GM21360 (cell line): Measurements from ENCODE around the gene LRP1B.
A peak's percentile ranks its signal among the peaks of the same experiment; 100 is the strongest.

Experiments used
- ATAC-seq: cut with Tn5 transposase; IDR thresholded peaks from one replicate; pipeline ENCODE4 v1.9.1; 2021; ENCODE audit warnings: mild to moderate bottlenecking, moderate library complexity; ENCODE audit not compliant: unreplicated experiment

The LRP1B gene

GRCh38 chr2:141605163-141605562 is 525.7 kb downstream of the LRP1B start:
- no peak for ATAC-seq

- no peak for ATAC-seq
Measured at GRCh38 chr2:141601511-141602152, 529.2 kb downstream of the LRP1B start.

GRCh38 chr2:141599721-141600120 is 531.1 kb downstream of the LRP1B start:
- ATAC-seq, result no peak

GRCh38 chr2:141598982-141599381 is 531.8 kb downstream of the LRP1B start:
- no peak for ATAC-seq

GRCh38 chr2:141595316-141595920 is 535.4 kb downstream of the LRP1B start:
- ATAC-seq, result no peak

GRCh38 chr2:141591787-141592186 is 539.0 kb downstream of the LRP1B start:
- ATAC-seq, result no peak

- no peak for ATAC-seq
Measured at GRCh38 chr2:141590620-141591019, 540.2 kb downstream of the LRP1B start.

- no peak for ATAC-seq
Measured at GRCh38 chr2:141589314-141589713, 541.5 kb downstream of the LRP1B start.

GRCh38 chr2:141586985-141587384 is 543.8 kb downstream of the LRP1B start:
- no peak for ATAC-seq

- no peak for ATAC-seq
Measured at GRCh38 chr2:141582213-141582612, 548.6 kb downstream of the LRP1B start.

- no peak for ATAC-seq
Measured at GRCh38 chr2:141579071-141579470, 551.7 kb downstream of the LRP1B start.

- no peak for ATAC-seq
Measured at GRCh38 chr2:141570474-141571131, 560.2 kb downstream of the LRP1B start.

GRCh38 chr2:141569941-141570340 is 560.9 kb downstream of the LRP1B start:
- no peak for ATAC-seq

- ATAC-seq, result no peak
Measured at GRCh38 chr2:141565597-141565996, 565.2 kb downstream of the LRP1B start.

- no peak for ATAC-seq
Measured at GRCh38 chr2:141560723-141561122, 570.1 kb downstream of the LRP1B start.

GRCh38 chr2:141557329-141558095 is 573.3 kb downstream of the LRP1B start:
- no peak for ATAC-seq

- ATAC-seq, result no peak
Measured at GRCh38 chr2:141555876-141556470, 574.8 kb downstream of the LRP1B start.

GRCh38 chr2:141554810-141555209 is 576.0 kb downstream of the LRP1B start:
- peak; percentile 88 for ATAC-seq

- ATAC-seq, result peak; percentile 84
Measured at GRCh38 chr2:141534666-141535362, 596.0 kb downstream of the LRP1B start.

GRCh38 chr2:141529659-141530058 is 601.2 kb downstream of the LRP1B start:
- ATAC-seq, result no peak

- peak; percentile 89 for ATAC-seq
Measured at GRCh38 chr2:141528990-141529389, 601.8 kb downstream of the LRP1B start.
